ENCODE measurements around the gene METTL21A. TPM values are rescaled to one million over a fixed set of nuclear protein-coding genes. Genes with fewer than 3 reads are reported as not detected.

The METTL21A gene
- polyA plus RNA-seq, 1 donor, result 14.0 TPM

Other genes with a start within 250 kb of the METTL21A start
- 34.7 TPM for gene CREB1, start 95.4 kb downstream of the METTL21A start, polyA plus RNA-seq (ENCODE audit: insufficient read length)
- 8.7 TPM for gene CCNYL1, start 86.2 kb upstream of the METTL21A start, polyA plus RNA-seq (ENCODE audit: insufficient read length)
- gene FZD5, start 144.5 kb upstream of the METTL21A start, polyA plus RNA-seq (ENCODE audit: insufficient read length), result 0.89 TPM